GM12878 (cell line): ENCODE measurements around the gene CEP89. TPM values are rescaled to one million over a fixed set of nuclear protein-coding genes. Genes with fewer than 3 reads are reported as not detected.
"Not testable (repeated sequence)": the region's sequence is repeated elsewhere in the genome, so short reads cannot be mapped to it uniquely, and the experiment has no call there.

ENCODE experiments used
- ATAC-seq: fragments of 200-7000 bp; cut with Tn5 transposase; 3 replicates; pipeline ENCODE4 v1.9.1; 2020; ENCODE audit warnings: mild to moderate bottlenecking, moderate library complexity
- BruUV-seq: library from RNA; stranded (reverse); fragments of 400-500 nt; replicated peaks from 2 replicates; lab custom pipeline; 2021; lab: Mats Ljungman, UMichigan
- CTCF ChIA-PET: fragments of 300-600 bp; sonication (Branson Sonifier 250); formaldehyde crosslinking; extraction: SDS; loops from one replicate; lab custom pipeline; 2021; ENCODE audit warnings: inconsistent platforms; lab: Yijun Ruan, JAX
- POLR2A ChIA-PET: fragments of 350-600 bp; formaldehyde crosslinking; extraction: SDS; loops from one replicate; lab custom pipeline; 2021; ENCODE audit warnings: inconsistent platforms; lab: Charles Lee
- RAD21 ChIA-PET: fragments of 300-600 bp; sonication (Branson Sonifier 250); formaldehyde crosslinking; loops from one replicate; lab custom pipeline; 2023; ENCODE audit warnings: antibody characterized with exemption; ENCODE audit not compliant: unreplicated experiment; lab: Charles Lee
- SMC1A ChIA-PET: fragments of 300-600 bp; sonication (Branson Sonifier 250); formaldehyde crosslinking; loops from one replicate; lab custom pipeline; 2023; ENCODE audit not compliant: unreplicated experiment, uncharacterized antibody; lab: Charles Lee
- DNase-seq: peaks from one replicate; pipeline ENCODE4 v3.0.0-alpha.2; 2011; ENCODE audit warnings: low read depth, low spot score
- FAIRE-seq: peaks from 3 replicates; lab custom pipeline; 2011; peaks lifted over from hg19 to GRCh38; lab: Jason Lieb, UNC
- H2AFZ ChIP-seq: 2 replicates; pipeline ENCODE4 v1.6.0; 2011; ENCODE audit warnings: low read depth, low read length, control low read depth; ENCODE audit not compliant: control insufficient read depth
- H3K27ac ChIP-seq: 2 replicates; pipeline ENCODE4 v1.5.1; 2011; ENCODE audit warnings: control low read depth; ENCODE audit not compliant: control insufficient read depth, insufficient read depth
- H3K27me3 ChIP-seq, 2 experiments: replicated peaks in 1 of 2; 2 replicates each; pipeline versions ENCODE4 v1.6.0 to v1.6.1; 2011; ENCODE audit warnings: low read length in 1 of 2; ENCODE audit not compliant: control insufficient read depth in 2 of 2, insufficient read depth in 2 of 2
- H3K36me3 ChIP-seq, 2 experiments: 2 replicates each; pipeline ENCODE4 v1.5.1; 2011; ENCODE audit warnings: low read length in 1 of 2; ENCODE audit not compliant: control insufficient read depth in 2 of 2, insufficient read depth in 2 of 2
- H3K4me1 ChIP-seq: 2 replicates; pipeline ENCODE4 v1.6.1; 2011; ENCODE audit warnings: mild to moderate bottlenecking, low read length, moderate library complexity, mixed read lengths; ENCODE audit not compliant: control insufficient read depth, insufficient read depth
- H3K4me2 ChIP-seq: 2 replicates; pipeline ENCODE4 v1.6.0; 2011; ENCODE audit warnings: control low read depth; ENCODE audit not compliant: control insufficient read depth, insufficient read depth
- H3K4me3 ChIP-seq: fragments of 200-600 bp; sonication (generic); 2 replicates; pipeline ENCODE4 v1.5.1; 2016
- H3K79me2 ChIP-seq: 2 replicates; pipeline ENCODE4 v1.6.0; 2011; ENCODE audit warnings: low read length; ENCODE audit not compliant: control insufficient read depth, insufficient read depth
- H3K9ac ChIP-seq: 2 replicates; pipeline ENCODE4 v1.8.0; 2011; ENCODE audit warnings: low read length, control low read depth, mixed read lengths; ENCODE audit not compliant: control insufficient read depth, insufficient read depth
- H3K9me3 ChIP-seq: replicated peaks from 3 replicates; pipeline ENCODE4 v1.5.1; 2011; ENCODE audit warnings: mild to moderate bottlenecking, low read length; ENCODE audit not compliant: control insufficient read depth, insufficient read depth
- H4K20me1 ChIP-seq: 2 replicates; pipeline ENCODE4 v1.6.0; 2011; ENCODE audit not compliant: control insufficient read depth, insufficient read depth
- FOXK2 ChIP-seq: fragments of 450-650 bp; IDR thresholded peaks from 2 replicates; pipeline ENCODE4 v1.6.1; 2017; ENCODE audit warnings: mild to moderate bottlenecking, moderate library complexity
- SPI1 ChIP-seq: IDR thresholded peaks from 2 replicates; pipeline ENCODE4 v1.6.1; 2011; ENCODE audit warnings: low read depth, mild to moderate bottlenecking, low read length, moderate library complexity, borderline replicate concordance; ENCODE audit not compliant: insufficient read depth
- WGBS: methylation state at CpG from one replicate; pipeline ENCODE4 v1.1.6; 2016; ENCODE audit warnings: low lambda C conversion rate; ENCODE audit not compliant: insufficient replicate concordance, insufficient coverage; ENCODE audit errors: missing lambda C conversion rate; 5-methylcytosine and 5-hydroxymethylcytosine counted together
- in situ Hi-C: fragments of 300-500 bp; cut with MboI; formaldehyde crosslinking; loops from 9 replicates; pipeline ENCODE4 v1.14.3; 2018; ENCODE audit warnings: mixed read lengths
- intact Hi-C: fragments of 100-400 bp; cut with micrococcal nuclease; formaldehyde crosslinking; loops from one replicate; pipeline ENCODE4 v1.14.2; 2022; ENCODE audit not compliant: unreplicated experiment
- polyA plus RNA-seq, 11 experiments: library from polyadenylated mRNA; depleted of rRNA in 4 of 11; unstranded in 6 of 11; stranded (reverse) in 5 of 11; fragments of >200 nt; fragmentation: Nextera tagmentation in 4 of 11; fragmentation: Illumina TruSeq in 1 of 11; extraction: Ambion mirVana in 4 of 11; extraction: Trizol in 1 of 11; gene quantifications; 1 replicate in 1 of 11; 2 replicates in 10 of 11; pipeline versions ENCODE4 v1.2.1 to v1.2.3, GENCODE V29; 2011 to 2016; ENCODE audit warnings: inconsistent platforms in 2 of 11, missing spikeins in 2 of 11, low read depth in 1 of 11
- total RNA-seq, 4 experiments: library from RNA; depleted of rRNA in 3 of 4; stranded (reverse); fragments of >200 nt in 3 of 4; fragmentation: Illumina TruSeq in 1 of 4; extraction: Trizol in 1 of 4; gene quantifications; 2 replicates each; pipeline versions ENCODE4 v1.2.1 to v1.2.3, GENCODE V29; 2013 to 2021
- TF ChIP-seq, protein P1 (sequence below): fragments of 450-650 bp; IDR thresholded peaks from 2 replicates; pipeline ENCODE4 v1.6.1; 2018; ENCODE audit warnings: mild to moderate bottlenecking, low read depth, moderate library complexity; ENCODE audit not compliant: partially characterized antibody

Gene CEP89
- total and polyA plus RNA-seq, 10 of the 15 experiments (the other 5 are each of a cell fraction or from before 2014, with no cell fraction given) = 6.0 to 19.3 (median 10.2) TPM

DNA sequence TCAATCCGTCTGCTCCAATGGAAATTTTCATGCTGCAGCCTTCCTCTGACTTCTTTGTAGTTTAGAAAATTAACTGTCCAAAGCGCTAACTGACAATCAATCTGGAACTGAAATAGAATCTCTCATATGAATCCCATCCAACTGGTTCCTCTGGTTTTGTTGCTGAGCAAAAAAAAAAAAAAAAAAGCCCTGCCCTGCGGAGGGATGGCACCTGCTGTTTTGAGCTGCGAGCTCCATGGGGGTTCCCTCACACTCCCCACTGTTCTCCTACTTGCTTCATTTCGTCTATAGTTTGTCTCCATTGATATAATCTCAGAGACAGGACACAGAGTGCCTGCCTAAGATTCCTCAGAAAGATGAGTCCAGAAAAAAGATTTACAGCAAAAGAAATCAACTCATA, 33.7 kb upstream of the CEP89 start (continued):
- TF ChIP-seq, protein P1, sequence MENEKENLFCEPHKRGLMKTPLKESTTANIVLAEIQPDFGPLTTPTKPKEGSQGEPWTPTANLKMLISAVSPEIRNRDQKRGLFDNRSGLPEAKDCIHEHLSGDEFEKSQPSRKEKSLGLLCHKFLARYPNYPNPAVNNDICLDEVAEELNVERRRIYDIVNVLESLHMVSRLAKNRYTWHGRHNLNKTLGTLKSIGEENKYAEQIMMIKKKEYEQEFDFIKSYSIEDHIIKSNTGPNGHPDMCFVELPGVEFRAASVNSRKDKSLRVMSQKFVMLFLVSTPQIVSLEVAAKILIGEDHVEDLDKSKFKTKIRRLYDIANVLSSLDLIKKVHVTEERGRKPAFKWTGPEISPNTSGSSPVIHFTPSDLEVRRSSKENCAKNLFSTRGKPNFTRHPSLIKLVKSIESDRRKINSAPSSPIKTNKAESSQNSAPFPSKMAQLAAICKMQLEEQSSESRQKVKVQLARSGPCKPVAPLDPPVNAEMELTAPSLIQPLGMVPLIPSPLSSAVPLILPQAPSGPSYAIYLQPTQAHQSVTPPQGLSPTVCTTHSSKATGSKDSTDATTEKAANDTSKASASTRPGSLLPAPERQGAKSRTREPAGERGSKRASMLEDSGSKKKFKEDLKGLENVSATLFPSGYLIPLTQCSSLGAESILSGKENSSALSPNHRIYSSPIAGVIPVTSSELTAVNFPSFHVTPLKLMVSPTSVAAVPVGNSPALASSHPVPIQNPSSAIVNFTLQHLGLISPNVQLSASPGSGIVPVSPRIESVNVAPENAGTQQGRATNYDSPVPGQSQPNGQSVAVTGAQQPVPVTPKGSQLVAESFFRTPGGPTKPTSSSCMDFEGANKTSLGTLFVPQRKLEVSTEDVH = no peak
- TF ChIP-seq SPI1 = no peak
- TF ChIP-seq FOXK2 = no peak
- TF ChIP-seq, all 136 proteins: peak for 0

- FAIRE-seq = not testable (repeated sequence)
Observed at GRCh38 chr19:33003424-33004024, 31.8 kb upstream of the CEP89 start.

DNA sequence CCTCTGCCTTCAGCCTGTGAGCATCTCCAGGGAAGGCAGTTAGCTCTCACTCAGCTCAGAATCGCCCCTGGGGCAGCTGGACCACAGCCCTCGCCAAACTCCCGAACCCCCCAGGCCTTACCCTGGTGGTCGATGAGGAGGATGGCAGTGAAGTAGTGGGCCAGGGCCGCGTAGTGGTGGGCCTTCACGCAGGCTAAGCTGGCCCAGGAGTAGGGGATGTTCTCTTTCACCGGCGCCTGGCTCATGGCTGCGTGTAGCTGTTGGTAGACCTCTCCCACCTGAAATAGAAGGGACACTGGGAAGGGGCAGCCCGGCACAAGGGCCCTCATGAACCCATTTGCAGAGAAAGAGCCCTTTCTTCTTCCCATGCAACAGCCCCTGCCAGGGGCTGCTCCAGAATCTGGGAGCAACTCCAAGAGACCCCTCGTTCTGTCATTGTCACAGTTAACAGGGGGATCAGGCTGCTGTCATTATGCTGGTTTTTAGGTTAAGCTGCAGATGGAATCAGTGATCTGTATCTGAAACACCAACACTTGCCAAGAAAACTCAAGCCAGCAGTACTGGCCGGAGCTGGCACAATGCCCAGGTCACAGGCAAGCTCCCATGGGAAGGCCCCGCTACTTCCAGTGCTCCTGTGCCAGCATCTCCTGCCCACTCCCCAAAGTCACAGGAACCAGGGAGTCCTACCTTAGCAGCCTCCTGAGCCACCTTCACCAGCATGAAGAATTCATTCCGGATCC, 30.5 kb upstream of the CEP89 start:
- FAIRE-seq, H3K79me2 ChIP-seq, H3K27me3 ChIP-seq, CTCF ChIA-PET, H3K4me1 ChIP-seq, H3K4me2 ChIP-seq, RAD21 ChIA-PET, POLR2A ChIA-PET, H3K4me3 ChIP-seq, H3K9ac ChIP-seq, BruUV-seq, SMC1A ChIA-PET, H3K36me3 ChIP-seq, ATAC-seq, DNase-seq, in situ Hi-C loops, H4K20me1 ChIP-seq, intact Hi-C loops, H3K9me3 ChIP-seq, H2AFZ ChIP-seq, H3K27ac ChIP-seq: not testable (repeated sequence)
- WGBS = 67% methylated on average over 15 of the region's 15 CpGs

More at GRCh38 chr19:33003424-33004024, 31.8 kb upstream of the CEP89 start:
- H3K4me2 ChIP-seq, H3K9me3 ChIP-seq, H3K9ac ChIP-seq, DNase-seq, H4K20me1 ChIP-seq, ATAC-seq, H3K36me3 ChIP-seq, CTCF ChIA-PET, H3K79me2 ChIP-seq, in situ Hi-C loops, RAD21 ChIA-PET, H3K27ac ChIP-seq, H2AFZ ChIP-seq, SMC1A ChIA-PET, intact Hi-C loops, H3K4me3 ChIP-seq, BruUV-seq, POLR2A ChIA-PET, H3K27me3 ChIP-seq, H3K4me1 ChIP-seq: not testable (repeated sequence)
- WGBS = 27% methylated on average over 6 of the region's 6 CpGs
